NOMO-1 treated with DMSO at 0.1 percent for 48 hours (cell line): ENCODE results near the gene CLPSL1.
A peak's percentile ranks its signal among the peaks of the same experiment; 100 is the strongest.
"Not testable (repeated sequence)": the region's sequence is repeated elsewhere in the genome, so short reads cannot be mapped to it uniquely, and the experiment has no call there.

Experiments used
- DNase-seq: peaks from one replicate; lab custom pipeline; 2025; ENCODE audit not compliant: unreplicated experiment; lab: John Stamatoyannopoulos, UW

CLPSL1 gene, protein sequence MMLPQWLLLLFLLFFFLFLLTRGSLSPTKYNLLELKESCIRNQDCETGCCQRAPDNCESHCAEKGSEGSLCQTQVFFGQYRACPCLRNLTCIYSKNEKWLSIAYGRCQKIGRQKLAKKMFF

DNA sequence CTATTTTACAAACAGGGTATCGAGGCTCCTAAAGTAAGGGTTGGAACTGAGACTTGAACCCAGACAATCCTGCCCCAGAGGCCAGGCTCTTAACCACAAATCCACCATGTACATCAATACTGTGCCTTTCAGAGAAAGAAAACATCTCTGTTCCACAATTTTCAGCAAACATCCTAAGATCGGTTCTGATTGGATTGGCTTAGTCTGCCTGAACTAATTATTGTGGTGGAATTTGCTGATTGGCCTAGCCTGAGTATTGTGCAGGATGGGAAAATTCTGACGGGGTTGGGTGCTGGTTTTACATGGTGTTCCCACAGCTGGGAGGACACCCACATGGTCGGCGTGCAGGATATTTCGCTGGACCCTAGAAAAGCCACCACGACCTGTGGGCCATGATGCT is at the start of gene CLPSL1:
TSS of gene CLPSL1 (plus strand) at position 301 of the 400 bp plus-strand sequence. CDS start at position 393, 92 bp downstream.
- DNase-seq = no peak

DNA sequence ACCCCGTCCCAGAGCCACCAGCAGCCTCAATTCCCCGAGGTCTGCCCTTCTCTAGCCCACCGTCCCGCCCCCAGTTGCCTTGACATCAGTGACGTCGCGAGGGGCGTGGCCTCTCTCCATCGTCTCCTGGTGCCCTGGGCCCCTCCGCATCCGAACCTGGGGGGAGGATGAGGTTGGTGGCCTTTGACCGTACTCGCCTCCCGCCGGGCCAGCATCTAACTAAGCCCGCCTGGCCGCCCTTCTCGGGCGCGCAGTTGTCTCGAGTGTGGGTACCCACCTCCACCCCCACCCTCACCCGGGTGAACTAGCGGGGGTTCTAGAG is 49.4 kb upstream of the CLPSL1 start:
- DNase-seq = peak; percentile 77

DNA sequence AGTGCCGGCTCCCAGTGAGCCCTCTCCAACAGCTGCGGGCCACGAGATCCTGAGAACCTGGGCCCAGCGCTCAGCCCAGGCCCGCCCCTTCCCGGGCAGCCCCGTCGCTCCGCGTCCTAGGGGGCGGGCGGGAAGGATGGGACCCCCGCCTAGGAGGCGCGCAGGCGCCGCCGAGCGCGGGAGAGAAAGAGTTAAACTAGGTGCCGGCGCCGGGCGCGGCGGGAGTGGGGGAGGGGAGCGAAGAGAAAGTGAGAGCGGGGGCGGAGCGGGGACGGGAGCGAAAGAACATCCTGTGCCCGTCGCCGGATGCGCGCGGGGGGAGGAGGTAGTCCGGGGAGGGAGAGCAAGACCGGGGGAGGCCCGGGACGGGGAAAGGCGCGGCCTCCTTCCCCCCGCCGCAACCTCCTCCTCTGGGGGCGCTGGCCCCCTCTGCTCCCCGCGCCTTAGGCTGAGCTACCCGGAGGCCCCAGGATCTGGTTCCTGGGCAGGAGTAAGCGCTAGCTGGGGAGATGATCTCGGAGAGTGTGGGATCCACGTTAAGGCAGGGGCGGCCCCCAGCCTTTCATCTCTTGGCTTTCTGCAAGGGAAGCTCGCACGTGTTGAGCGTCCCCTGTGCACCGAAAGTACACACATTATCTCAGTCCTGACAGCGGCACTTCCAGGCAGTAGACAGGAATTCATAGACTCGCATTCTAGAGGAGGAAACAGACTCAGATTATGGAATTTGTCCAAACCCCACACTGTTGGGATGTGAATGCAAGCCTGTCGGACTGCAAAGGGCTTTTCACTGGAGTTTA is 48.9 kb upstream of the CLPSL1 start:
- peak; percentile 72 for DNase-seq

DNA sequence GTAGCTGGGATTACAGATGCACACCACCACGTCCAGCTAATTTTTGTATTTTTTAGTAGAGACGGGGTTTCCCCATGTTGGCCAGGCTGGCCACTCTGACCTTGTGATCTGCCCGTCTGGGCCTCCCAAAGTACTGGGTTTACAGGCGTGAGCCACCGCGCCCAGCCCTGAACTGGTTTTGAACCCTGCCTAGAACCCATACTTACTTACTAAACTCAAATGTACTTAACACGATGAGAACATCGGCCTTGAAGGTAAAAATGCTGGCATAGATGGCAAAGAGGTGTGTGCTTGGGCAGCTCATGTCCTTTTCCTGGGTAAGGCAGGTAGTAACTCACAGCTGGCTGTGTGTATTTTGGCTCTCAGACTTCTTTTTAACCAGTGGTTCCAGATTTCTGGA is 47.2 kb upstream of the CLPSL1 start:
- no peak for DNase-seq

DNA sequence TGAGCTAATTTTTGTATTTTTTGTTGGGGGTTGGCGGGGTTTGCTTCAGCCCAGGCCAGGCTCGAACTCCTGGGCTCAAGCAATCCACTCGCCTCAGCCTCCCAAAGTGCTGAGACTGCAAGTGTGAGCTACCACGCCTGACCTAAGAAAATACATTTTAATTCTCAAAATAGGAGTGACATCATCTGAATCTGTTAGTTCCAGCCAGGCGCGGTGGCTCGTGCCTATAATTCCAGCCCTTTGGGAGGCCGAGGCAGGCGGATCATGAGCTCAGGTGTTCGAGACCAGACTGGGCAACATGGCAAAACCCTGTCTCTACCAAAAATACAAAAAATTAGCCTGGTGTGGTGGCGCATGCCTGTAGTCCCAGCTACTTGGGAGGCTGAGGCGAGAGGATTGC is 46.5 kb upstream of the CLPSL1 start:
- DNase-seq = not testable (repeated sequence)

DNA sequence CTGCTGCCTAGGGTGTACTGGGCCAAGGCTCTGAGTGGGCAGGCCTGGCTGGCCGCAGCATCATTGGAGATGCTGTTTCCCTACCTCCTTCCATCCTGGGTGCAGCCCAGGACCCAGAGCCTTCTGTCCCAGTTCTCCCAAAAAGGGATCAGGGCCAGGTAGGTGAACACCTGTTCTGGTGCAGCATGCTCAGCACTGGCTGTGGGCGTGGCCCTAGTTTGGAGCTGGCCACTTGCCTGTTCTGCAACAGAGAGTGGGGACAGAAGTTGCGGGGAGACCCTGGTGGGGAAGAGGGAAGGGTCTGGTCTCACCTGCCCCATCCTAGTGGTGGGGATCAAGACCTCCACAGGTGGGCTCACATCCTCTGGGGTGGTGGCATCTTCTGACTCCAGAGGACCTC is 45.4 kb upstream of the CLPSL1 start:
- no peak for DNase-seq

DNA sequence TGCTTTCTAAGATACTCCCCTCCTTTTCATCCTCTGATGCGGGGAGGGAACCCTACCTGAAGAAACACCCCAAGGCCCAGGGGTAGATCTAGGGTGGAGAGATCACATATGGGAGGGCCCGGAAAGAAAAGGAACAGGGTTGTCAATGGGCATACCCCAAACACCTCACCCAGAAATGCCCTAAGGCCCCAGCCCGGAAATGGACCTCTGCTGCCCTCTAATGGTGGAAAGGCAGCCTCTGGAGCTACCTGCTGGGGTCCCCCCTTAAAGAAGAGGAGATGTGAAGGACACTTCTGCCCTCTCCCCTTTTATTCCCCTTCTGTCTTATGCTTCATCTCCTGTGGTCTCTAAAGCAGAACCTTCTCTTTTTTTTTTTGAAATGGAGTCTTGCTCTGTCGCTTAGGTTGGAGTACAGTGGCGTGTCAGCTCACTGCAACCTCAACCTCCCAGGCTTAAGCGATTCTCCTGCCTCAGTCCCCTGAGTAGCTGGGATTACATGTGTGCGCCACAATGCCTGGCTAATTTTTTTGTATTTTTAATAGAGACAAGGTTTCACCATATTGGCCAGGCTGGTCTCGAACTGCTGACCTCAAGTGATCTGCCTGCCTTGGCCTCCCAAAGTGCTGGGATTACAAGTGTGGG is 44.4 kb upstream of the CLPSL1 start:
- peak; percentile 43 for DNase-seq

DNA sequence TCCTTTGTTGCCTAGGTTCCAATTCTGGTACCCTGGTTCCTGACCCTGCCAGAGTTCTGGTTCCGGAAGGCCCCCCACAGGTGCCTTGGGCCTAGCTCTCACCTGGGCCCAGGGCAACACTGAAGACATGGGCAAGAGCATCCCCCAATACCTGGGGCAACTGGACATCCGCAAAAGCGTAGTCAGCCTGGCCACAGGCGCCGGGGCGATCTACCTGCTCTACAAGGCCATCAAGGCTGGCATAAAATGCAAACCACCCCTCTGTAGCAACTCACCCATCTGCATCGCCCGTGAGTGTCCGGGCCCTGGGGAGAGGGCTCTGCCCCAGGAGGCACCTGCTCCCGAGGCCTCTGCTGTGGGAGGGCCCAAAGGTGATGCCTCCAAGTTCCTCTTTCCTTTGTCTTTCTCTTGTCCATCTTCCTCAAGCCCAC is 43.8 kb upstream of the CLPSL1 start, which contains the start of gene ARMC12:
TSS of gene ARMC12 (plus strand) at position 51 of the 431 bp plus-strand sequence. CDS start at position 128, 77 bp downstream.
- no peak for DNase-seq

DNA sequence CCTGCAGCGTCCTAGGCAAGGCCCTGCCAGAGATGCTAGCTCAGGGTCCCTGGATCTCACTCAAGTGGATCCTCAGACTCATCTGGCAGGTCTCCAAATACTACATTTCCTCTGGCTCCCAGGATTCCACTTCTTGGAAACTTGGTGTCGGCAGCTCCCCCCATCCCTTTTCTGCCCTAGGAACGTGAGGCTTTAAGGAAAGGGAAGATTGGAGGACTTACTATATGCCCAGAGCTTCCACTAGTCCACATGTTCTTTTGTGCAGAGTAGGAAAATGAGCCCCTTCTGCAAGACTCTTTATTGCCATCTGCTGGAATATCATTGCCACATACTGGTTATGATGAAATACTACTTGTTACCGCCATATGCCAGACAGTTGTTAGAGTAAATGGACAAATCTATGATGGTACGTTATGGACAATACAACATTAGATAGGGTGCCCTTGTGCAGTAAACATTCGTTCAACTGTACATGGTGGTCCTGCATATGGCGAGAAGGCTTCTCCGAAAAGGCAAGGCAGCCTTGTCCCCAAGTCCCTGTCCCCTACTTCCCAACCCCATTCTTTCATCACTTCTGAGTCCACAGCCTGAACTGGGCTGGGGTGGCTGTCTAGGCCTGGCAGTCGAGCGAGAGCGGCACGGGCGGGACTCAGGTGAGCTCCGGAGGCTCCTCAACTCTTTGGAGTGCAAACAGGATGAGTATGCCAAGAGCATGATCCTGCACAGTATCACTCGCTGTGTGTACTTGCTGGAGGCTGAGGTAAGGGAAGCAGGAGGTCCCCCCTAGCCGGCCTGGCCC is 43.2 kb upstream of the CLPSL1 start:
- DNase-seq = peak; percentile 85

DNA sequence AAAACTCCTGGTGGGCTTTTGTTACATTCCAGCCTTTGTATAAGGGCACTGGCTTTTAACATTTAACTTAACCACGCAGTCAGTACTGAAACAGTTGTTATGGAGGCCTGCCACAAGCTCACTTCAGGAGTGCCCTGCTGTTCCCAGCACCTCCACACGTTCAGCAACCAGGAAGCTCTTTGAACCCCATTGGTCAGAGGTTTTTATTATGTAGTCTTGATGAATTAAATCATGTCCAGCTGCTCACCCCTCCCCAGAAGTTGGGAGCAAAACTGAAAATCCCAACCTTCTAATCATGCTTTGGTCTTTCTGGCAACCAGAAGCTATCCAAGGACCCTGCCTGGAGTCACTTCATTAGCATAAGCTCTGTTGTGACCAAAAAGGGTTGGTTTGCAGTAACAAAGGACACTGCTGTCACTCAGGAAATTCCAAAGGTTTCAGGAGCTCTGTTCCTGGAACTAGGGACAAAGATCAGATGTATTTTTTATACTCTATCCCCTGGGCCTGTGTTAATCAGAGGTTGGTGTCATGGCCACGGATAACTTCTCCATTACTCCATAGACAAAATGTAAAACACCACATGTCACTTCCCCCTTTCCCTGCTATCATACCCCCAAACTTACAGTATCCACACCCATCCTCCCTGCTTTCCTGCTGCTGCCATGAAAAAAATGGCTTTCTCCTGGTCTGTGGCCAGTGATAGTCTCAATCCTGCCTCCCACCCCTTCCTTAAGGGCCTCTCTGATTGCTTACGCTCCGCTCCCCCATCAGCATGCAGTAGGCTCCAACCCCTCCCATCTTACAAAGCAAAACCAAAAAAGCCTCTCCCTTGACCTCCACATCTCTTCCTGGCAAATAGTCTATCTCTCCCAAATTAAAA is 40.9 kb upstream of the CLPSL1 start:
- no peak for DNase-seq

DNA sequence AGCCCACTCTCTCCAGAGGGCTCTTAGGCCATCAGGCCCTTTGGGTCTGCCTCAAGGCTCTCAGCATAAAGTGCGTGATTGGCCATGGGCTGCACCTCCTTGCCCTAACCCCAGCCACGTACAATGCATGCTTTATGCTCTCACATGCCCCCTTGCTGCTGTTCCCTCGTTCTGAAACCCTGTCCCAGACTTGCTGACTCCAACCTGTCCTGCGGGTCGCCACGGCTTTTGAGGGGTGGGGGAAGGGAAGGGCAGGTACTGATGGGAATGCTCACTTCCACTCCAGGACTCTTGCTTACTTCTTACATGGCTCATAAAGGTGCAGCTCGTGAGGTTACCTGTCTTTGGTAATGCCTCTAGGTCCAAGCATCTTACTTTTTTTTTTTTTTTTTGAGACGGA is 38.0 kb upstream of the CLPSL1 start:
- no peak for DNase-seq

DNA sequence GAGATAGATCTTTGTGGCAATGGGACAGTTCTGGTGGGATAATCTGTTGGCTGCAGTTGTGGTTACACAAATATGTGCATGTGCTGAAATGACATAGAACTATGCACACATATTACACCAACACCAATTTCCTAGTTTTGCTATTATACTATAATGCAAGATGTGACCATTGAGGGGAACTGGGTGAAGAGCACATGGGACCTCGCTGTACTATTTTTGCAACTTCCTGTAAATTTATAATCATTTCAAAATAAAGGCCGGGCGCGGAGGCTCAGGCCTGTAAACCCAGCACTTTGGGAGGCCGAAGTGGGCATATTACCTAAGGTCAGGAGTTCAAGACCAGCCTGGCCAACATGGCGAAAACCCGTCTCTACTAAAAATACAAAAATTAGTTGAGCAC is 35.3 kb upstream of the CLPSL1 start:
- DNase-seq = no peak

DNA sequence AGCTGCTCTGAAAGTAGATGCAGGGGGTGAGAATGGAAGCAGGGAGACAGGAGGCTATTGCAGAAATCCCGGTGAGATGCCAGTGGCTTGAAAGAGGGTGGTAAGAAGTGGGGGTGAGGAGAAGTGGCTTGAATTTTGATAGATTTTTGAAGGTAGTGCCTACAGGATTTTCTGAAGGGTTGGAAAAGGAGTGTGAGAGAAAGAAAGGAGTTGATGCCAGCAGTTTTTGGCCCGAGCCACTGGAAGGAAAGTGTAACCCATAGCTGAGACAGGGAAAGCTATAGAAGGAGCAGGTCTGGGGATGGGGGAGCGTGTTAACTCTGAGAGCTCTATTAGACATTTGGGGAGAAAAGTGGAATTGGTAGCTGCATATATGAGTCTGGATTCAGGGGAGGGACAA is 34.3 kb upstream of the CLPSL1 start:
- no peak for DNase-seq

DNA sequence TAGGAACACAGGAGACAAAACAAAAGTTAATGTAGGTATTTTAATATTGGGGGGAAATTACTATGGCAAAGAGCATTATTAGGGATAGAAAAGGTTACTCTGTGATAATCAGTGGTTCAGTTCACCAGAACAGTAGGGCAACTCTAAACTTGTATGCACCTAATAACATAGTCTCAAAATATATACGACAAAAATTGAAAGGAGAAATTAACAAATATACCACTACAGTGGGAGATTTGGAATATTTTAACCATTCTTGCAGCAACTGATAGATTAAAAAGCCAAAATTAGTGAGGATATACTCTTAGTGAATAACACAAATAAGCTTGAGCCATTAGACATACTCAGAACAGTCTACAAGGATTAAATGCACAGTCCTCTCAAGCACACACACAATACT is 32.9 kb upstream of the CLPSL1 start:
- no peak for DNase-seq

DNA sequence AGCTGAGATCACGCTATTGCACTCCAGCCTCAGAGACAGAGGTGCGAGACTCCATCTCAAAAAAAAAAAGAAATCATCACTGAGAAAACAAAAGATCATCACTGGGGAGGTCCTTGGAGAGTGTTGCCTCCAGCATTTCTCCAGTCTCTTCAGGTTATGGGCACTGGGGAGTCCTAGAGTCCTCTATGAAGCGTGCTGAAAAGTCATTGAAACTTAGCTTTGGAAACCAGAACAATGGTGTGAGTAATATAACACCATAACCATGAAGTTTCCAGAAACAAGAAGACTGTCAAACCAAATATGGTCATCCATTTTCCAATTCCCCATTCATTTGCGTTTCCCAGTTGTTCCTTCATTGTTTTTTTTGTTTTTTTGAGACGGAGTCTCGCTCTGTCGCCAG is 30.3 kb upstream of the CLPSL1 start:
- DNase-seq = no peak

DNA sequence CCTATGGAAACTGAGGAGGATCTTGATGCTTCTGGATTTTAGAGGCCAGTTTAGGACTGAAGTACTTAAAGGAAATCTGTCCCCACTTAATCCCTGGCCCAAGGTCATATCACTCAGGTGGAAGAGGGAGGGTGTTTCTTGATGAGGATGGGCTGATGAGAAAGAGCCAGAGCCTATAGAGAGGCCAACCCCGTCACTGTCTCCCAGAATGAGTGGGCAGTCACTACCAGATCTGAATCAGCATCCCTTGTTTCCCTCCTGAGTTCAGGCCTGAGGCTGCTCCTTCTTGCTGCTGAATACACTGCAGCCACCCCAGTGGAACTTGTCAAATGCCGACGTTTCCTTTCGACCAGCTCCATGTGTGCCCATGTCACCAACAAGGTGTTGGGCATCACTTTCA is 29.2 kb upstream of the CLPSL1 start:
- DNase-seq = no peak

DNA sequence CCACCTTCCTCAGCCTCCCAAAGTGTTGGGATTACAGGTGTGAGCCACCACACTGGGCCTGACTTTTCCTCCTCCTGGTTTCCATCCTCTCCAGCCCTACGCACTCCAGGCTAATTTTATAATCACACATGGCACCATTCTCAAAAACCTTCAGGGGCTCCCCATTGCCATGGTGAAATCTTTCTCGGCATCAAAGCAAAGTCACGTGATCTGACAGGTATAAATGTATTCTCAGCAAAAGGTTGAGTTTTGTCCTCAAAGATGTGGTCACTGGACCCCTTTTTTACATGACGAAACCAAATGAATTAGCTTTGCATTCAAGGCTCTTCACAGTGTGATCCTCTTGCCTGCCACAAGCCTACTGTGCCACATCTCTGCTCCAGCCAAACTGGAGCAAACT is 28.5 kb upstream of the CLPSL1 start:
- no peak for DNase-seq

DNA sequence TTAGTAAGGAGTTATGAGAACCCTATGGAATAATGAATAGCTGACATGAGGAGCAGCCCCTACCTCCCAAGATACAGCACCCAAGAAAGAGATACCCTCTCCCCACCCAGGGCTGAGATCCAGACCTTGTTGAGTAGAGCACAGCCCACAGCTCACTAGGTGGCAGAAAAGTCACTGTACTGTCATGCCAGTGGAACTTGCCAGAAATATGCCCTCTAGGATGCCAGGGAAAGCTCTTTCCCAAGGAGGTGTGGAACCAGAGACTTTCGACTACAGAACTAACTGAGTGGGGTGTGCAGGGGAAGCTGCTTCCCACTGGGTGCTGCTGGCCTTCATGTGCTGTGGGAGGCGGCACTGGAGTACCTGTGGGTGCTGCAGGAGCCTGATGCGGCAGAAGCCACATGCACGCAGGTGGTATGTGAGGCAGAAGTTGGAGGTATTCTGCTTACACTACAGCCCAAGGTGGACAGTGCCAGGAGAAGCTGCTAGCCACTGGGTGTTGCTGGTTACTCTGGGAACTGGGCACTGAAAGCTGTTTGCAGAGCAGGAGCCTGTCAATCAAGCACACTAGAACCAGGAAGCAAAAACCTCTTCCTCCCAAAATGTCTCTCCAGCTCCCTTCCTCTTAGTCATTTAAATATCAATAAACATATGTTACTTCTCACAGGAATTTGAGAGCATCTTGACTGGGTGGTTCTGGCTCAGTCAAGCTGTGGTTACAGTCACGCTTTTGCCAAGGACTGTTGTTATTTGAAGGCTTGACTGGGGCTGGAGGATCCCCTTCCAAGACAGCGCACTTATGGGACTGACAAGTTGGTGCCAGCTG is 26.2 kb upstream of the CLPSL1 start:
- no peak for DNase-seq

DNA sequence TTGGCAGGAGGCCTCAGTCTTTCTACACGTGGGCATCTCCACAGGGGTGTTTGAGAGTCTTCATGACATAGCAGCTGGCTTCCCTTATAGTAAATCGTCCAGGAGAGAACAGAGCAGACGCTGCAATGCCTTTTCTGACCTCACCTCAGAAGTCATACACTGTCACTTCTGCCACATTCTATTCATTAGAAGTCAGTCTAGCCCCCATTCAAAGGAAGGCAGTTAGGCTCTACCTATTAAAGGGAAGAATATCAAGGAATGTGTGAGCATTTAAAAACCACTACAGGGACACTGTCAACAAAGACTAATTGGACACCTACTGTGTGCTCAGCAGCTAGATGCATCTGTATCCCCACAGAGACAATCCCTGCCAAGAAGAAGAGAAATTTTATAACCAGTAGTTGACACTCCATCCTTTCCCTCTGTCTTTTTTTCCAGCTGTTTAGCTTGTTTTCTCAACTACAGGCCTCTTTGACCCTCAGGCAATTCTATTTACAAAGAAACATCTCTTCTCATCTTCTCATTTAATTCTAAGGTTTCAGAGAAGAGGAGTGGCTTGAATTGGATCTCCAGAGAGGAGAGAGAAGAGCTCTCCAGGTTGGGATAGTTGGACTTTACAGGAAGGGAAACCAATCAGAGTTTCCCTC is 25.4 kb upstream of the CLPSL1 start:
- DNase-seq = no peak
